ENCODE results near the gene ZNF750.

Gene ZNF750

GRCh38 chr17:82876602-82877379 lies 37.0 kb upstream of the ZNF750 start (continued):
- TF ChIP-seq ZNF148 (tag by site-specific recombination; IDR thresholded peaks at IDR 0.05; ENCODE audit: borderline replicate concordance), result no peak

DNA sequence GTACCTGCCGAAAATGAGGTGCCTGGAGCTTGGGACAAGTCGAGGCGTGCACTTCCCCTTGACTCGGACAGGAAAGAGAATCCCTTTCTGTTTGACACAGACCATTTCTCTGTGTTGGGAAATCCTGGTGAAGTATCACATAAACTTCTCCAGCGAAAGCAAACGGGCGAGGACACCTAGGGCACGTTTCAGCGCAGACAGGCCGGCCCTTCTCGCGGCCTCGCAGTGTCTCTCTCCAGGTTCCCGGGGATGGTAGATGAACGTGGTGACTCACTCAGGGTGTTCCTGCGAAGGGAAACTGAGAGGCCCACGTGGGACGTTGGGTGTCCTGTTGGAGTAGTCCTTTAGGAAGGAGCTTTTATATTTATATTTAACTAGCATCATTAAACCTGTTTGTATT lies 36.3 kb upstream of the ZNF750 start:
- no peak overlapping the region for H3K27ac ChIP-seq (ENCODE audit: extremely low read depth, low read depth, low read length)
- H3K36me3 ChIP-seq (ENCODE audit: control insufficient read depth in 2 of 2, insufficient read depth in 1 of 2, low read length in 2 of 2), result peaks cover 0 to 30% of the 10 kb centered on the region in 2 experiments; a peak in 1 of 3 replicates
- CTCF ChIA-PET, result interaction anchor here (0.5 to 1.5 kb wide), 8 partner anchors 9 to 95 kb away, joined by 3 to 8 read pairs (median 4); no protein-coding TSS in a partner anchor
- H3K4me3 ChIP-seq (ENCODE audit: low read depth, low read length), result no peak overlapping the region
- H3K4me1 ChIP-seq (ENCODE audit: control insufficient read depth, insufficient read depth, low read length), result 0 out of 2 replicates have a peak, but pooled peaks cover 3% of the 10 kb centered on the region
- POLR2A ChIA-PET, result no interaction called here
- H3K9me3 ChIP-seq (ENCODE audit: control insufficient read depth, insufficient read depth, low read depth, low read length), result no peaks in the 10 kb centered on the region
- TF ChIP-seq, protein P1, sequence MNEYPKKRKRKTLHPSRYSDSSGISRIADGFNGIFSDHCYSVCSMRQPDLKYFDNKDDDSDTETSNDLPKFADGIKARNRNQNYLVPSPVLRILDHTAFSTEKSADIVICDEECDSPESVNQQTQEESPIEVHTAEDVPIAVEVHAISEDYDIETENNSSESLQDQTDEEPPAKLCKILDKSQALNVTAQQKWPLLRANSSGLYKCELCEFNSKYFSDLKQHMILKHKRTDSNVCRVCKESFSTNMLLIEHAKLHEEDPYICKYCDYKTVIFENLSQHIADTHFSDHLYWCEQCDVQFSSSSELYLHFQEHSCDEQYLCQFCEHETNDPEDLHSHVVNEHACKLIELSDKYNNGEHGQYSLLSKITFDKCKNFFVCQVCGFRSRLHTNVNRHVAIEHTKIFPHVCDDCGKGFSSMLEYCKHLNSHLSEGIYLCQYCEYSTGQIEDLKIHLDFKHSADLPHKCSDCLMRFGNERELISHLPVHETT (tag by site-specific recombination; IDR thresholded peaks at IDR 0.05), result no peak
- TF ChIP-seq ZNF785 (tag by site-specific recombination; IDR thresholded peaks at IDR 0.05) (no peak), TRIM28 (IDR thresholded peaks at IDR 0.05; ENCODE audit: borderline replicate concordance, low read length) (no peak), PRDM1 (tag by site-specific recombination; IDR thresholded peaks at IDR 0.05) (peak; percentile 64)

DNA sequence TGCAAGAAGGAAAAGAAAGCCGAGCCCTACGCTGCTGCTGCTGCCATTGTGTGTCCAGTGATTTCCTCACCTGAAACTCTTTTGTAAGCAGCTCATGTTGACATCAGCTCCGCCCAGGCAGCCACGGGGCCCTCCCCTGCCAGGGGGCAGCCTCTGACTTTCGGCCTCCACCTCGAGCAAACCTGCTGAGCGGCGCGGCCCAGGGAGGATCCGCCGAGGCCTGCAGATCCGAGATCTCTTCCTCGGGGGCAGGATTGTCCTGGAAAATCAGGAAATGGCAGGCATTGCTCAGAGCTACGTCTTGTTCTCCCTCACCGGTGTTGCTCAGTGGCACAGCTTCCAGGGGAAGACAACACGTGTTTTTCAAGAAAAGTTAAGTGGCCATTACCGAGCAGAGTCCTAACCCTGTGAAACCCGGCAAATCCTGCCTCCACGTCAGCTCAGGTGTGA lies 35.6 kb upstream of the ZNF750 start:
- CTCF ChIA-PET, result interaction anchor here (0.7 to 1.4 kb wide), 6 partner anchors 10 to 114 kb away, joined by 3 to 6 read pairs (median 4); no protein-coding TSS in a partner anchor

GRCh38 chr17:82874011-82874835 lies 34.4 kb upstream of the ZNF750 start:
- CTCF ChIA-PET, result interaction anchor here (0.9 to 1.1 kb wide), 2 partner anchors 13 to 40 kb away, joined by 3 to 6 read pairs; no protein-coding TSS in a partner anchor
- Histone ChIP-seq H3K4me1 (ENCODE audit: control insufficient read depth, insufficient read depth, low read length) (0 out of 2 replicates have a peak, but pooled peaks cover 3% of the 10 kb centered on the region), H3K27ac (ENCODE audit: extremely low read depth, low read depth, low read length) (no peak overlapping the region), H3K36me3 (ENCODE audit: control insufficient read depth in 2 of 2, insufficient read depth in 1 of 2, low read length in 2 of 2) (peaks cover 0 to 42% of the 10 kb centered on the region in 2 experiments; a peak in 1 of 3 replicates), H3K4me3 (ENCODE audit: low read depth, low read length) (no peak overlapping the region), H3K9me3 (ENCODE audit: control insufficient read depth, insufficient read depth, low read depth, low read length) (no peaks in the 10 kb centered on the region)
- POLR2A ChIA-PET, result no interaction called here
- TF ChIP-seq ZNF114 (tag by site-specific recombination; IDR thresholded peaks at IDR 0.05), result no peak
- TF ChIP-seq ZNF157 (tag by site-specific recombination; IDR thresholded peaks at IDR 0.05), result no peak
- TF ChIP-seq, protein P2, sequence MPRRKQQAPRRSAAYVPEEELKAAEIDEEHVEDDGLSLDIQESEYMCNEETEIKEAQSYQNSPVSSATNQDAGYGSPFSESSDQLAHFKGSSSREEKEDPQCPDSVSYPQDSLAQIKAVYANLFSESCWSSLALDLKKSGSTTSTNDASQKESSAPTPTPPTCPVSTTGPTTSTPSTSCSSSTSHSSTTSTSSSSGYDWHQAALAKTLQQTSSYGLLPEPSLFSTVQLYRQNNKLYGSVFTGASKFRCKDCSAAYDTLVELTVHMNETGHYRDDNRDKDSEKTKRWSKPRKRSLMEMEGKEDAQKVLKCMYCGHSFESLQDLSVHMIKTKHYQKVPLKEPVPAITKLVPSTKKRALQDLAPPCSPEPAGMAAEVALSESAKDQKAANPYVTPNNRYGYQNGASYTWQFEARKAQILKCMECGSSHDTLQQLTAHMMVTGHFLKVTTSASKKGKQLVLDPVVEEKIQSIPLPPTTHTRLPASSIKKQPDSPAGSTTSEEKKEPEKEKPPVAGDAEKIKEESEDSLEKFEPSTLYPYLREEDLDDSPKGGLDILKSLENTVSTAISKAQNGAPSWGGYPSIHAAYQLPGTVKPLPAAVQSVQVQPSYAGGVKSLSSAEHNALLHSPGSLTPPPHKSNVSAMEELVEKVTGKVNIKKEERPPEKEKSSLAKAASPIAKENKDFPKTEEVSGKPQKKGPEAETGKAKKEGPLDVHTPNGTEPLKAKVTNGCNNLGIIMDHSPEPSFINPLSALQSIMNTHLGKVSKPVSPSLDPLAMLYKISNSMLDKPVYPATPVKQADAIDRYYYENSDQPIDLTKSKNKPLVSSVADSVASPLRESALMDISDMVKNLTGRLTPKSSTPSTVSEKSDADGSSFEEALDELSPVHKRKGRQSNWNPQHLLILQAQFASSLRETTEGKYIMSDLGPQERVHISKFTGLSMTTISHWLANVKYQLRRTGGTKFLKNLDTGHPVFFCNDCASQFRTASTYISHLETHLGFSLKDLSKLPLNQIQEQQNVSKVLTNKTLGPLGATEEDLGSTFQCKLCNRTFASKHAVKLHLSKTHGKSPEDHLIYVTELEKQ (tag by site-specific recombination; IDR thresholded peaks at IDR 0.05; ENCODE audit: borderline replicate concordance), result no peak
- TF ChIP-seq ZNF174 (tag by site-specific recombination; IDR thresholded peaks at IDR 0.05), result no peak
- TF ChIP-seq, protein P3, sequence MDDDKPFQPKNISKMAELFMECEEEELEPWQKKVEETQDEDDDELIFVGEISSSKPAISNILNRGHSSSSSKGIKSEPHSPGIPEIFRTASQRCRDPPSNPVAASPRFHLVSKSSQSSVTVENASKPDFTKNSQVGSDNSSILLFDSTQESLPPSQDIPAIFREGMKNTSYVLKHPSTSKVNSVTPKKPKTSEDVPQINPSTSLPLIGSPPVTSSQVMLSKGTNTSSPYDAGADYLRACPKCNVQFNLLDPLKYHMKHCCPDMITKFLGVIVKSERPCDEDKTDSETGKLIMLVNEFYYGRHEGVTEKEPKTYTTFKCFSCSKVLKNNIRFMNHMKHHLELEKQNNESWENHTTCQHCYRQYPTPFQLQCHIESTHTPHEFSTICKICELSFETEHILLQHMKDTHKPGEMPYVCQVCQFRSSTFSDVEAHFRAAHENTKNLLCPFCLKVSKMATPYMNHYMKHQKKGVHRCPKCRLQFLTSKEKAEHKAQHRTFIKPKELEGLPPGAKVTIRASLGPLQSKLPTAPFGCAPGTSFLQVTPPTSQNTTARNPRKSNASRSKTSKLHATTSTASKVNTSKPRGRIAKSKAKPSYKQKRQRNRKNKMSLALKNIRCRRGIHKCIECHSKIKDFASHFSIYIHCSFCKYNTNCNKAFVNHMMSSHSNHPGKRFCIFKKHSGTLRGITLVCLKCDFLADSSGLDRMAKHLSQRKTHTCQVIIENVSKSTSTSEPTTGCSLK (tag by site-specific recombination; IDR thresholded peaks at IDR 0.05), result no peak
- TF ChIP-seq ZNF266 (tag by site-specific recombination; IDR thresholded peaks at IDR 0.05; ENCODE audit: low read depth), result no peak
- no peak for TF ChIP-seq ZNF112 (tag by site-specific recombination; IDR thresholded peaks at IDR 0.05)
- TF ChIP-seq ZNF133 (tag by site-specific recombination; IDR thresholded peaks at IDR 0.05), result no peak

More for the DNA sequence above, 35.6 kb upstream of the ZNF750 start:
- TF ChIP-seq ZNF24 (tag by site-specific recombination; IDR thresholded peaks at IDR 0.05) (no peak), ZNF600 (tag by site-specific recombination; IDR thresholded peaks at IDR 0.05) (peak; percentile 65)
- Histone ChIP-seq H3K9me3 (ENCODE audit: control insufficient read depth, insufficient read depth, low read depth, low read length) (no peaks in the 10 kb centered on the region), H3K27ac (ENCODE audit: extremely low read depth, low read depth, low read length) (no peak overlapping the region), H3K36me3 (ENCODE audit: control insufficient read depth in 2 of 2, insufficient read depth in 1 of 2, low read length in 2 of 2) (peaks cover 0 to 37% of the 10 kb centered on the region in 2 experiments; a peak in 1 of 3 replicates), H3K4me3 (ENCODE audit: low read depth, low read length) (no peak overlapping the region), H3K4me1 (ENCODE audit: control insufficient read depth, insufficient read depth, low read length) (0 out of 2 replicates have a peak, but pooled peaks cover 3% of the 10 kb centered on the region)
- POLR2A ChIA-PET, result no interaction called here

Measured in HEK293 (cell line).